Stimulated activated CD4-positive, alpha-beta T cell treated with anti-CD3 and anti-CD28 coated beads, Interleukin-1b, Interleukin-23, amount 100 ng/mL, for 24 hours (primary cell): ENCODE data around the gene SOCS7.
A peak's percentile ranks its signal among the peaks of the same experiment; 100 is the strongest.
"Not testable (repeated sequence)": the region's sequence is repeated elsewhere in the genome, so short reads cannot be mapped to it uniquely, and the experiment has no call there.

ENCODE experiments used
- DNase-seq, 4 experiments: peaks; one replicate each; pipeline ENCODE4 v3.0.0-alpha.2; 2020; ENCODE audit warnings: low read depth in 4 of 4, low spot score in 1 of 4

Gene SOCS7

GRCh38 chr17:38437313-38437712 is 85.7 kb downstream of the SOCS7 start:
- not testable (repeated sequence) for DNase-seq

- no peak for DNase-seq
Measured at GRCh38 chr17:38439436-38439835, 87.8 kb downstream of the SOCS7 start.

- DNase-seq: no peak
Measured at GRCh38 chr17:38440614-38441397, 89.2 kb downstream of the SOCS7 start.

- no peak for DNase-seq
Measured at GRCh38 chr17:38441429-38442061, 89.9 kb downstream of the SOCS7 start.

- no peak for DNase-seq
Measured at GRCh38 chr17:38442548-38442947, 90.9 kb downstream of the SOCS7 start.

- no peak for DNase-seq
Measured at GRCh38 chr17:38443356-38444031, 91.8 kb downstream of the SOCS7 start.

GRCh38 chr17:38444151-38444550 is 92.5 kb downstream of the SOCS7 start:
- peak; percentile 33 to 41 (median 40) for DNase-seq

- DNase-seq: no peak
Measured at GRCh38 chr17:38447502-38448085, 96.0 kb downstream of the SOCS7 start.

GRCh38 chr17:38448208-38448771 is 96.6 kb downstream of the SOCS7 start:
- DNase-seq: no peak

GRCh38 chr17:38449364-38449763 is 97.7 kb downstream of the SOCS7 start:
- no peak for DNase-seq

- no peak for DNase-seq
Measured at GRCh38 chr17:38450557-38451029, 98.9 kb downstream of the SOCS7 start.

GRCh38 chr17:38451030-38451839 is 99.6 kb downstream of the SOCS7 start:
- no peak for DNase-seq

GRCh38 chr17:38451840-38452529 is 100.3 kb downstream of the SOCS7 start:
- no peak for DNase-seq

- no peak for DNase-seq
Measured at GRCh38 chr17:38452719-38453118, 101.1 kb downstream of the SOCS7 start.

GRCh38 chr17:38453951-38454421 is 102.3 kb downstream of the SOCS7 start:
- DNase-seq: no peak

- DNase-seq: no peak
Measured at GRCh38 chr17:38454532-38454931, 102.9 kb downstream of the SOCS7 start.
